ENCODE data around the gene HABP4.

The HABP4 gene

DNA sequence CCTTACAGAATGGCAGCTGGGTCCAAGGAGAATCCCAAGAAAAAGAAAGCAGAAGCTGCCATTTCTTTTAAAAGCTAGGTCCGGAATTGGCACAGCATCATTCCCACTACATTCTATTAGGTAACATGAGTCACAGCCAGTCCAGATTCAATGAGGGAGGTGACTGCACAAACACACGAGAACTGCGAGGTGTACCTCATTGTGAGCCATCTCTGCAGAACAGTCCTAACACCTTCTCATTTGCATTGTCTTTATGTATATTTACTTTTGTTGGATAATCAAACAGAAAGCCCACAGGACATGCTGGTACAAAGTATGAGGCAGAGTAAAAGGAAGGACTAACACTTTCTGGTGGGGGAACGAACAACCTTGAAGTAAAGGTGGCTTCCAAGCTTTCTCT lies 14.6 kb upstream of the HABP4 start:
- DNase-seq (ENCODE audit: low read depth in 3 of 3, low spot score in 1 of 3), result no peak

DNA sequence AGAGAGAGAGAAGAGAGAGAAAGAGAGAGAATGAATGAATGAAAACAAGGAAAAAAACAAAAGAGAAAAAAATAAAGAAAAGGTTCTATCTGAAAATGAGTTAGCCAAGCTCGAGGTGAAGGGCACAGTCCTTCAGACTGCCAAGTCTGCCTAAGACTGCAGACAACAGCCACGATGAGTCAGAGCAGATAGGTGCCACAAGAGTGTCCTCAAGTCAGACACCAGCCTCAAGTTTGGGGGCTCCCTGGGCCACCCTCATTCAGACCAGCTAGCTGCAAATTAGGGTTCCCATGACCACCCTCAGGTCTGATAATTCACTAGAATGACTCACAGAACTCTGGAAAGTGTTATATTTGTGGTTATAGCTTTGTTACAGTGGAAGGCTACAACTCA lies 13.9 kb upstream of the HABP4 start:
- DNase-seq (ENCODE audit: low read depth in 3 of 3, low spot score in 1 of 3), result no peak

DNA sequence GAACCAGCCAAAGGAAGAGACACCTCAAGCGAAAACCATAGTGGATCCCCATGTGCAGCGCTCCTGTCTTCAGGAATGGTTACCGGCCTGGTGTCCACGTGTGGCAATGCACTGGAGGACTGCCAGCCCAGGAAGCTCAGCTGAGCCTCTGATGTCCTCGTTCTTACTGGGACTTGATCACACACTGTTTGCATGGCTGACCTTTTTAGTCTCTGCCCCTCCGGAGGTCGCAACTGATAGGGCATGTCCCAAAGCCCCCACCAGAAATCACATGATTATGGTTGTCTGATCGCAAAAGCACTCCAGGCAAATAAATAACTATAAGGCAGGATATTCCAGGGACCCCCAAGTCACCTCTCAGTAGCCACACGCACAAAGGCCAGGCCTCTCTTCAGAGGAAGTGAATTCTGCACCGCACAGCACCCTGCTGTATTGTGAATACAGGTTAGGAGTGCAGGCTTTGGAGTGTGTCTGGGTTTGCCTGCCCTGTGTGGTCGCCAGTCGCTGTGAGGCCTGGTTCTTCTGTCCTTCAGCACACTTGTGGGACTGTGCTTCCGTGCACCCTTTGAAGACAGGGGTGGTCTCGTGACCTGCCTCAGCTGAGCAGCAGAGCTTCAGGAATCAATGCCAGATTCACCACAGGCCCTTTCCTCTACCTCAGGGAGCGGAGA lies 13.4 kb upstream of the HABP4 start:
- DNase-seq (ENCODE audit: low read depth in 3 of 3, low spot score in 1 of 3), result no peak

DNA sequence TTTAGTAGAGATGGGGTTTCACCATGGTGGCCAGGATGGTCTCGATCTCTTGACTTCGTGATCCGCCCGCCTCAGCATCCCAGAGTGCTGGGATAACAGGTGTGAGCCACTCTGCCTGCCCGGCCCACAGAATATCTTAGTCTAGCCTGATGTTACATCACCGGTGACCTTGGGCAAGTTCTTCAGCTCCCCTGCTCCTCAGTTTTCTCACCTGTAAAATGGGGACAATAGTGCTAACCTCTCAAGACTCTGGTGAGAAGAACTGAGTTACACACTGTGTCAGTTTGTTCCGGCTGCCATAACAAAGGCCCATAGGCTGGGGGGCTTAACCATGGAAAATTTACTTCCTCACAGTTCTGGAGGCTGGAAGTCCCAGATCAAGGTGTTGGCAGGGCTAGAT lies 12.5 kb upstream of the HABP4 start:
- DNase-seq (ENCODE audit: low read depth in 3 of 3, low spot score in 1 of 3), result no peak

DNA sequence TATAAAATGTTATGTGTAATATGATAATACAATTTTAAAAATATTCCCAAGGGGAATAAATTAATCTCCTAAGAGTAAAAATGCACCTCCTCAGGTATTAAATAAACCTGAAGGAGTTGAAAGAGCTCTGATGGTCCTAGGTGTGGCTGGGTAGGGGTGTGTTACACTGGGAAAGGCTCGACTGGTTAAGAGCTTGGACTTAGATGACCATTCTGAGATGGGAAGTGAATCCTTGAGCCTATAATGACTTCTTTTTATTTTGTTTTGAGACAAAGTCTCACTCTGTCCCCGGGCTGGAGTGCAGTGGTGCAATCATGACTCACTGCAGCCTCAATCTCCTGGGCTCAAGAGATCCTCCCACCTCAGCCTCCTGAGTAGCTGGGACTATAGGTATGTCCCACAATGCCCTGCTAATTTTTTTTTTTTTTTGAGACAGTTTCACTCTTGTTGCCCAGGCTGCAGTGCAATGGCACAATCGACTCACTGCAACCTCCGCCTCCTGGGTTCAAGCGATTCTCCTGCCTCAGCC lies 9.2 kb upstream of the HABP4 start:
- no peak for DNase-seq (ENCODE audit: low read depth in 3 of 3, low spot score in 1 of 3)

DNA sequence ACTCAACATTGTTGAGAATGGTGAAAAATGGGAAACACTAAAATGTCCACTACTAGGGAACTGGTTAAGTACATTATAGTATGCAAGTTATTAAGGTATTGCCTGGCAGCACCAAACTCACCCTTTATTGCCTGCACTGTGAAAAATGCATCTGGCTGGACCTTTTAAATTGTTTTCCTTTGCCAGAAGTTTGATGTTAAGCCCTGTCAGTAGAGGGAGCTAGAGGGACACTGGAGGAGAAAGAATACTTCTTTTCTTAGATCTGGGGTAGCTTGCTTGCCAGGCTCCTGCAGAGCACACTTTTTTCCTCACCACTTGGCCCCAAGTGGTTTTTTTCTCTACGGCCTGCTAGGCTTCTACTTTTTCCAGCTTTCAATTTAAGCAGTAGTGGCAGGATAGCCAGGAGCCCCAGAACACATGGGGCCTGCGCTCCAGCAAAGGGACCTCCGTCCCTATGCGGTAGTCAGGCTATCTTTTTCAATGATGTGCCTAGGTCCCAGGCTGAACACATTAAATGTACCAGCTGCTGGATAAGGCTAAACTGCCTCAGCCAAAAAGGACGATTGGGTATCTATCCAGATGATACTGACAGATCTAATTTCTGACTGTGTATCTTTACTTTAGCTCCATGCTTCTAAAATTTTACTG lies 8.0 kb upstream of the HABP4 start:
- DNase-seq (ENCODE audit: low read depth in 3 of 3, low spot score in 1 of 3), result no peak

DNA sequence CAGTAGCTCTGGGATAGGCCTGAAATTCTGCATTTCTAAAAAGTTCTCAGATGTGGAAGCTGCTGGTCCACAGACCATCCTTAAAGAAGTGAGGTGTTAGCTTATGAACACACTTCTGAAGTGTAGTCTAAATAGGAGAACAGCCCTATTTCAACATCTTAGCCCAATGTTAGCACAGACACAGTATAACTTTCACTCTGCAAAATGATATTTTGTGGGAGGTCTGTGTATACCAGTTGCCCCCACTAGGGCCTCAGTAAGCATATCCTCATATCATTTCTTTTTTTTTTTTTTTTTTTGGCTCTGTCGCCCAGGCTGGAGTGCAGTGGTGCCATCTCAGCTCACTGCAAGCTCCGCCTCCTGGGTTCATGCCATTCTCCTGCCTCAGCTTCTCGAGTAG lies 7.5 kb upstream of the HABP4 start:
- no peak for DNase-seq (ENCODE audit: low read depth in 3 of 3, low spot score in 1 of 3)

DNA sequence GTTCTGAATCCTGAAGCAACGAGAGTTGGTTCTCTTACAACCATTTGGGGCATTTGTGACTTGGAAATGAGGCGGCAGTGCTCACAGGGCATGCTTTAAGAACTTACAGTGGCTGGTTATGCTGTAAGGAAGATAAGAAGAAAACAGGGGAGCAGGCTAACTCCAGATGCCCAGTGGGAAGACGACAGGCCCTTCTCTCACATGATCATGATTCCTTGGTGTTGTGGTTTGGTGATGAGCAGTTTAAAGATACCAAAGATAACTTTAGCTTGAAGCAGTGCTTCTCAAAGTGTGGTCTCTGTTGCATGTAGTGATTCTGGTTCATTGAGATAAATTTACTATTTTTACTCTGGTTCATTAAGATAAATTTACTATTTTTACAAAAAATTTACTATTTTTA lies 2.6 kb upstream of the HABP4 start:
- no peak for DNase-seq (ENCODE audit: low read depth in 3 of 3, low spot score in 1 of 3)

DNA sequence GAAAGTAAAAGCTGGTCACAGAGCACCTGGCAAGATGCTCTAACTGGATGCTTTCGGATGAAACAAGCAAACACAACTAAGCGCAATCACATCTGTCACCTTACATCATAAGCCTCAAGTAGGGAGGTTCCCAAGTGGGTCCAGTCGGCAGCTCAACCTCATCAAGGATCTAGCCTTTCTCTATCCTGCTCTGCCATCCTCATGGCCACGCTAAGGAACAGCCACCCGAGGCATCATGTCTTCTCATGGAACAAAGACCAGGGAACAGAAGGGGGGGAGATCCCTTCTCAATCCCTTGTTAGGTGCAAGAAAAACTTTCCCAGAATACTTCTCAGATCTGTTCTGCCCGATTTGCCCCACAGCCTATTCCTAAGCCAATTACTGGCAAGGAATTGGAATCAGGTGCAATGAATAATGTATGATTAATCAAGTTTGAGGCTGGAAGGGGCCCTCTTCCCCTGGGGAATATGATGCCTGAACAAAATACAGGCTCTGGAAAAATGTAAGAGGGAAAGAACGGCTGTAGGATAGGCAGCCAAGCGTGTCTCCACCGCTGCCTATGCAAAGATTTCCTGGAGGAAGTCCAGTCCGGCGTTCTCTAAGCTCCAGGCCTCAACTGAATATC lies 1.3 kb upstream of the HABP4 start:
- DNase-seq (ENCODE audit: low read depth in 3 of 3, low spot score in 1 of 3), result no peak

DNA sequence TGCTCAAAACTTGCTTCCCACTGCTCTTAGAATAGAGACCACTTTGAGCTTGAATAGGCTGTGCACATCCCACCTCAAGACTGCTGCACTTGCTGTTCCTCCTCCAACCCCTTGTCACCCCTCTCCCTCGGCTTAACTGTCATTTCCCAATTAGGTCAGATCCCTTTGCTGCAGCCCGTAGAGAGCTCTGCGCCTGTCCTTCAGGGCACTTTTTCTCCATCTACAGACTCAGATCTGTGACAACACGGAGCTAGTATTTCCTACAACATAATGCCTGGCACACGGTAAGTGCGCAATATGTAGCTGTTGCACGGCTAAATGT lies 485 bp upstream of the HABP4 start:
- DNase-seq (ENCODE audit: low read depth in 3 of 3, low spot score in 1 of 3), result no peak

DNA sequence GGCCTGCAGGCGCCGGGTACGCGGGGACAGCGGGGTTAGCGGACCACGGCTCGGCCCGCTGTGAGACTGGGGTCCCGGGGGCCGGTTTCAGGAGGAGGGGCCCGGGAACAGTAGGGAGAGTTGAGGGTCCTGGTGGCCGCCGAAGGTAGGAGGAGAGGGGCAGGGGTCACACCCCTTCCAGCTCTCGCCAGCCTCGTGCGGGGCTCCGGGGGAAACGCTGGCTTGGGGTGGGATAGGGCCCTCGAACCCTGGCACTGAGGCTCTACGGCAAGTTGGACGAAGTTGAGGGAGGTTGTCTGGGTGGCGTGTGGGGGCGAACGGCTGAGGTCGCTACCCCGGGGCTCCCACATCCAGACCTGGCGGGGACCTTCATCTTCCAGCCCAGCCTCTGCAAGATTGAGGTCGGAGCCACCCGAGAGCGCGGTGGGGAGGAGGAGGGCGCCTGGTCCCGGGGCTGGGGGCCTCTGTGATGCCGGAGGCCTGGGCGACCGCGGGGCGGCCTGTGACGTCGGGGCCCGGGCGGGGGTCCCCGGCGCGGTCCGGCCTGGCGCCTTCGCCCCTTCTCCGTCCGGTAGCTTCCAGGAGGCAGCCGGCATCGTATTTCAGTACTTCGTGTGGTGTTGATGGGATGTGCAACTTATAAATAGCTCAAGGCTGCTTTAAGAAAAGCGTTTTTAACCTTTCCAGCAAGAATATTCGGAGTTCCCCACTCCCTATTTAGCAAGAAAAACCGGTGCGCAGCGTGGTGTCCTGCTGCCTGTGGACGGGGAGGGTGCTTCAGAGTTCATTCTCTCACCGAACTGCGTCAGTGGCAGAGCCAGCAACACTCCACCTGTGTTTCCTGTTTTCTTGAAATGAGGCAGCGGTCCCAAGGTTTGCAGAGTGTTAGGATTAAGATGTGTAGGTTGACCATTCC lies 902 bp downstream of the HABP4 start:
- peak in 1 of 3 donors; percentile 16 for DNase-seq (ENCODE audit: low read depth in 3 of 3, low spot score in 1 of 3)

DNA sequence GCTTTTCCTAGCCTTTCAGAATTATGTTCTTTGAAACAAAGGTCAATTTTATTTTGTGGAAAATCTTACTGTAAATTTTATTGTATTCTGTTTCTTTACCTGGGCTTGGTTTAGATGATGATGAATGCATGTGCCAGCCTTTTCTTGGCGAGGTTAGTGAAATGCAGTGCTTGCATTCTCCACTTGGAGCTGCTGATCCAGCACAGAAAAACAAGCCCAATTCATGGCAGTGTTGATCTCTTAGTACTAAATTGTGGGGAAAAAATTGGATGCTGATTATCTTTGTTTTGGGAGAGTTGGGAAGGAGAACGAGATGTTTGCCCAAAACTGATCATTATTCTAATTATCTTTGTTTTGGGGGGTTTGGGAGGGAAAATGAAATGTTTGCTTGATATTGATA lies 3.7 kb downstream of the HABP4 start:
- DNase-seq (ENCODE audit: low read depth in 3 of 3, low spot score in 1 of 3), result no peak

DNA sequence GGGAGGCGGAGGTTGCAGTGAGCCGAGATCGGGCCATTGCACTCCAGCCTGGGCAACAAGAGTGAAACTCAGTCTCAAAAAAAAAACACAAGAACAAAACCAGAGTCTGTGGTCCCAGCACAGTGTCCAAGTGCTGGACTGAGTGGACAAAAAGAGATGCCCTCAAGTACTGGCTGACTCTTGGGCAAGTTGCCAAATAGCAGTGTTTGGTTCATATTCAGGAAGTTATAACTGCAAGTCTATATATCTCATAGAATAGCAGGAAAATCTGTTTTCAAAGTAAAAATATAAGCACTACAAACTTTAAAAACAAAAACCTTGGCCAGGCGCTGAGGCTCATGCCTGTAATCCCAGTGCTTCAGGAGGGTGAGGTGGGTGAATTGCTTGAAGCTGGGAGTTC lies 7.3 kb downstream of the HABP4 start:
- DNase-seq (ENCODE audit: low read depth in 3 of 3, low spot score in 1 of 3), result no peak

DNA sequence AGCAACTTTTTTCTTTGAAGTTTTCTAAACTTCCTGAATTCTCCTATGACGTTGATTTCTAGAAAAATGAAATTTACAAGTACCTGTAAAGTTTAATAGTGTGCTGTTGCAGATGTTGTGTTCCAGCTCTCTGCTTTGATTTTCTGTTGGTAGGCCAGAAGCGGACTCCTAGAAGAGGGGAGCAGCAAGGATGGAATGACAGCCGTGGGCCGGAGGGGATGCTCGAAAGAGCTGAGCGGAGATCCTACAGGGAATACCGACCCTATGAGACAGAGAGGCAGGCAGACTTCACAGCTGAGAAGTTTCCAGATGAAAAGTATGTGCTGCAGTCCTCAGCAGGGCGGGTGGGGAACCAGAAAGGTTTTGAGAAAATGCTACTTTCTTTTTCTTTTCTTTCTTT lies 8.3 kb downstream of the HABP4 start:
- DNase-seq (ENCODE audit: low read depth in 3 of 3, low spot score in 1 of 3), result no peak

DNA sequence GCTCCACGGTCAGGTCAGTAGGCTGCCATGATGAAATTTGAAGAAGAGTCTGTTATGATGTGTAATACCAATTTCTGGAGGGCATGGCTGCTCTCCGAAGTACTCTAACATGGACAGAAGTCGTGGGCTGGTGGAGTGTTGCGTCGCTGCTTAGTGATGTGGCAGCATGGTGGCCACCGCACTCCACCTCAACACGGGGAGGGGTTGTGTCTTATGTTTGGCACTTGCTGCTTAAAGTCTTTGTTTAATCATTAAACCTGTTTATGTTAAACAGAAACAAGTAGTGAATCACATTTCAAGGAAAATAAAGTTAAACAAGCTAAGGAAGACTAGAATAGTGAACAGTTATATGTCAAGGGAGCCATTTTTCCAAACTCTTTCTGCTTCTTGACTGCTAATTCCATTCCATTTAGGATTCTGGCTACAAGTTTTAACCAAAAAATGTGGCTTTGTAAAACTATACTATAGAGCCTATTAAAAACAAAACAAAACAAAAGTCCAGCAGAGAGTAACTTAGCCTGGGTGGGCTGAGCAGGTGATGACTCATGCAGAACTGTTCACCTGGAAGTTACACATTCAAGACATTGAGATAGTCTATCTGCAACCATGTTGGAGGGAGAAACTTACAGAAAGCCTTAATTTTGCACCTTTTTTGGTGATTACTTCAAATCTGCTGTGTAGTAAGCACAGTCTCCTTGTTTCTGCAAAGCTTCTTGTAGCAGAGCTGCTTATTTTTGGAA lies 9.5 kb downstream of the HABP4 start:
- DNase-seq (ENCODE audit: low read depth in 3 of 3, low spot score in 1 of 3), result no peak

DNA sequence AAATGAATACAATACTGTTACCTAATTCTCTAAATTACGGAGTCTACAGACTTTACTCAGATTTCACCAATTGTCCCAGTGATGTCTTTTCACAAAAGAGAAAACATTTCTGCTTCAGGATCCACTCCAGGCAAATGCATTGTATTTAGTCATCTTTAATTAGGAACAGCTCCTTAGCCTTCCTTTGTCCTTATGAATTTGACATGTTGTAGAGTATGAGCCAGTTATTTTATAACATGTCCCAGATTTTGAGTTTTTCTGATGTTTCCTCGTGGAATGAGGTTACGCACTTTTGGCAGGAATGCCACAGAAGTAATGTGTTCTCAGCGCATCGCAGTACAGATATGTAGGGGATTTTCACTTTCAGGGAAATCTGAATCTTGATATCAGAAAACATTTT lies 10.5 kb downstream of the HABP4 start:
- DNase-seq (ENCODE audit: low read depth in 3 of 3, low spot score in 1 of 3), result no peak

DNA sequence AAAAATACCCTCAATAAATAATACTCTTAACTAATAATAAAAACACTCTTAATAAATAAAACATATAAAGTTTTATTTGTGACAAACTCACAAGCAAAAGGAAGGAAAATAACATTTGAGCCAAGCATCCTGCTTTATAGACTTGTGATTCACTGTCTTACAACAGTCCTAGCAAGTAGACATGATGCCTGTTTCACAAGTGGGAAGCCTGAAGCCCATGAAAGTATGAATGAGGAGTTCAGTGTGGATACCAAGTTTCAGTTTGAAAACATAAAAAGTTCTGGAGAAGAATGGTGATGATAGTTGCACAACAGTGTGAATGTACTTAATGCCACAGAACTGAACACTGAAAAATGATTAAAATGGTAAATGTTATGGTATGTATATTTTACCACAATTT lies 10.9 kb downstream of the HABP4 start:
- no peak for DNase-seq (ENCODE audit: low read depth in 3 of 3, low spot score in 1 of 3)

DNA sequence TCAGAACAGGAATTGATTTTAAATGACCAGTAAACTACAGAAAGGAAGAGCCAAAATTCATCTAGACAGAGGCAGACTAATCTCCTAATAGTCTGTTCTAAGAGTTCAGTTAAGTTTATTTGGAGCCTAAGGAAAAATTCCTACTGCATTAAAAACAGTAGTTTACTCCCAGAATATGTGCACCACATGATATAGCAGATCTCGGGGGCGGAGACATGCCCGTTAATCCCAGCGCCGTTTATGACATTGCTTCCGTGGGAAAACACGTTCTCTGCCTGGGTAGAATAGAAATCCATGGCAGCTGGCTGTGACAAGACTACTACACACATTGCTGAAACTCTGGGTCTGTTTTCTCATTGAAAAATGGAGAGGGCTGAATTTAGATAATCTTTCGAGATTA lies 11.4 kb downstream of the HABP4 start:
- no peak for DNase-seq (ENCODE audit: low read depth in 3 of 3, low spot score in 1 of 3)

DNA sequence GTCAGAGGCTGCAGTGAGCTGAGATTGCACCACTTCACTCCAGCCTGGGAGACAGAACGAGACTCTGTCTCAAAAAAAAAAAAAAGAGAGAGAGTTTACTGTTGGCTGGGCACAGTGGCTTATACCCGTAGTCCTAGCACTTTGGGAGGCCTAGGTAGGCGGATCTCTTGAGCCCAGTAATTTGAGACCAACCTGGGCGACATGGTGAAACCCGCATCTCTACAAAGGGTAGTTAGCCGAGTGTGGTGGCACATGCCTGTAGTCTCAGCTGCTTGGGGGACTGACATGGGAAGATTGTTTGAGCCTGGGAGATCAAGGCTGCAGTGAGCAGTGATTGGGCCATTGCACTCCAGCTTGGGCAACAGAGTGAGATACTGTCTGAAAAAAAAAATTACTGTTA lies 12.6 kb downstream of the HABP4 start:
- DNase-seq (ENCODE audit: low read depth in 3 of 3, low spot score in 1 of 3), result no peak

DNA sequence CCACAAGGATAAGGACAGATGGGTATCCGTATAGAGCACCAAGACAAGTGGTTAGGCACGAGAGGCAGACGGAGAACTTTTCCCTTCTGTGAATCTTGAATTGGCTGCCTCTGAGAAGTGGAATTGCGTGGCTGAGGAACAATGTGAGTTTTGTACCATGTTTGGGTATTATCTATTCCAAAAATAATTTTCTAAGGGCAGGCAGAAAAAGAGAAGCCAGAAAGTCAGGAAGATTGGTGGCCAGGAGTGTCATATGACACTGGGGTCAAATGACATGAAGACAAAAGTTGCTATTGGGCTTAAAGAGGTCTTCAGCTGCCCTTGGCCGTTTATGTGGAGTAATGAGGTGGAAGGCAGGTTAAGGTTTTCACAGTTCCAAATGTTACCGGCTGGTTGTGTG lies 14.5 kb downstream of the HABP4 start:
- no peak for DNase-seq (ENCODE audit: low read depth in 3 of 3, low spot score in 1 of 3)

DNA sequence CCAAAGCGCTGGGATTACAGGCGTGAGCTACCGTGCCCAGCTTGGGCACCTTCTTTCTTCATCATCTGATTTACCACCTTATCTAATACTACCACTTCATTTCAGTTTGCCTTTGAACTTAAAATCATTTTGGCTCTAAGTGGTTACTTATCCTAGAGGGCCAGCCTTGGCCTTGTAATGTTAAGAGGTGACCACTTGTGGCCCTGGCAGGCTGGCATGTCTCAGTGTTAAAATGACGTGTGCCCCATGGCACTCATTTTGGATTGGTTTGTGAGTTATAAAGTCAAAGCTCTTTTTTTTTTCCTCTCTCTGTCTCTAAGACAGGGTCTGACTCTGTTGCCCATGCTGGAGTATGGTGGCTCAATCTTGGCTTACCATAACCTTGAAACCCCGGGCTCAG lies 17.8 kb downstream of the HABP4 start:
- no peak for DNase-seq (ENCODE audit: low read depth in 3 of 3, low spot score in 1 of 3)
